DMS79 (cell line): Measurements from ENCODE around the gene DUSP19.

Experiments
- DNase-seq: peaks from one replicate; lab custom pipeline; 2025; lab: John Stamatoyannopoulos, UW

Gene DUSP19

DNA sequence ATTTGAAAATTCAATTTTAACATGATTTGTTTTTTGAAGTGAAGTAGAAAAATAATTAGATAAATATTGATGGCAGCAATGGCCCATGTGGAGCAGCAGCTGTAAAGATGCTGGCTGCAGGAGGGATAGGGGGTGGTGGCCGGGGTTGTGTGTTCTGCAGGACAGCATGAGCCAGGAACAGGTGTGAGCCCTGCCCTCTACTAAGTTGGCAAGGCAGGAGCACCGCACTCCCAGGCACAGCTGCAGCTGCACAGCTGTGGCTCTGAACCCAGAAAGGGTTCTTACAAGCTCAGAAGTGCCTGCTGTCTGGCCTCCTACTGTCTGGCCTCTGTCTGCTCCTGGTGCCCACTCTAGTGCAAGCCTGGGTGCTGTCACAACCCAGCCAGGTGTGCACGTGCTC is 10.0 kb upstream of the DUSP19 start:
- no peak for DNase-seq

DNA sequence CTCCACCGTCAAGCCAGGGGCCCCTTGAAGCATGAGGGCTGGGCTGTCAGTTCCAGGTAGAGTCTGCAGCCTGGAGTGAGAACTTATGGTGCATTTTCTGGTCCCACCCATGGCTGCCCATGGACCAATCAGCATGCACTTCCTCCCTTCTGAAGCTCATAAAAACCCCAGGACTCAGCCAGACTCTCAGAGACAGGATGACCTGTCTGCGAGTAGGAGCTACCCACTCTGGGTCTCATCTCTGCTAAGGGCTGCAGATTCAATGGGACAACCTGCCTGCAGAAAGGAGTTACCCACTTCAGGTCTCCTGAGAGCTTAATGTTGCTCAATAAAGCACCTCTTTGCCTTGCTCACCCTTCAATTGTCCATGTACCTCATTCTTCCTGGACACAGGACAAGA is 9.4 kb upstream of the DUSP19 start:
- no peak for DNase-seq

DNA sequence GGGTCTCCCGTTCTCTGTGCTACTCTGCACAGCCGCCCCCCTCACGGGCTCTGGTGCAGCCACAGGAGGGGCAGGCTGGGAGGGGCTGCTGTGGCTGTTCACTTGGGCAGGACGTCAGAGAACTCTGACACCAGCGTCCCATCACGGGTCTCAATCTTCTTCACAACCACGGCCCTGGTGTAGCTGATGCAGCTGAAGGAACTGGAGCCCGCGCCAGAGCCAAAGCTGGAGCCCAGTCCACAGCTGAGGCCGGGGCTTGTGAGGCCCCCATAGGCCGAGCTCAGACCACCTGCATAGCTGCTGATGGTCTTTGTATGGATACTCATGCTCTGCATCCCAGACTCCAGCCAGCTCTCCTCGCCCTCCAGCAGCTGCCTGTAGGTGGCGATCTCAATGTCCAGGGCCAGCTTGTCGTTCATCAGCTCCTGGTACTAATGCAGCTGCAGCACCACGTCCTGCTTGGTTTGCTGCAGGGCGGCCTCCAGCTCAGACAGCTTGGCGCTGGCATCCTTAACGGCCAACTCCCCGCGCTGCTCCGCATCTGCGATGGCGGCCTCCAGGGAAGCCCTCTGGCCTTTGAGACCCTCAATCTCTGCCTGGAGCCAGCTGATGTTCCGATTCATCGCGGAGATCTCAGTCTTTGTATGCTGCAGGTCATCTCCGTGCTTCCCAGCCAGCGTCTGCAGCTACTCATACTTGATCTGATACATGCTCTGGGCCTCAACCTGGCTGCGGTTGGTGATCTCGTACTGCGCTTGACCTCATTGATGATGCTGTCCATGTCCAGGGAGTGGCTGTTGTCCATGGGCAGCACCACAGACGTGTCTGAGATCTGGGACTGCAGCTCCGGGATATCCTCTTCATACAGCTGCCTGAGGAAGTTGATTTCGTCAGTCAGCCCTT is 7.4 kb upstream of the DUSP19 start:
- no peak for DNase-seq

DNA sequence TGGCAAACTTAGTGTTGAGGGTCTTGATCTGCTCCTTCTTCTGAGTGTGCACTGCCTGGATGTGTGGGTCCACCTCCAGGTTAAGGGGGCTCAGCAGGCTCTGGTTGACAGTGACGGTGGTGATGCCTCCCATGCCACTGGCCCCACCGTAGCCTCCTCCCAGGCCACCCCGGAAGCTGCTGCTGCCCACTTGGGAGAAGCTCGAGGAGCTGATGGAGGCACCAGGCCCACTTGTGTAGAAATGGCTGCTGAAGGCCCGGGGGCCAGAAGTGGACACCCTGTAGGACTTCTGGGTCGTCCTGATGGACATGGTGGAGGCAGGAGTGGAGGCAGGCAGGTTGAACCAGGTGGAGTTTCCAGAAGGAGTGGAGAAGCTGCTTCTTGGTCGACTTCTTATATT is 6.4 kb upstream of the DUSP19 start:
- no peak for DNase-seq

DNA sequence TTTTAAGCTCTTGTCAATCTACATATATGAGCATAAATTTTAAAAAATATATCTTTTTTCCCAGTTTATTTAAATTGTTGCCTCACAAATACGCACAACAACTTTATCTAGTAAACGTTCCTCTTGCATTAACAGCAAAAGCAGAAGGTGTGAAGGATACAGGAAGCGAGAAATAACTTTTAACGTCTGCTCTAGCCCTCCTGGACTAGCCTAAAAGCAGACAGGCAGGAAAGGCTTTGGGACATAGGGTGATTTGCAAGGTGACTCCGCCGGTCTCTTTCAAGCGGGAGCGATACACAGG is 434 bp upstream of the DUSP19 start:
- DNase-seq = no peak

DNA sequence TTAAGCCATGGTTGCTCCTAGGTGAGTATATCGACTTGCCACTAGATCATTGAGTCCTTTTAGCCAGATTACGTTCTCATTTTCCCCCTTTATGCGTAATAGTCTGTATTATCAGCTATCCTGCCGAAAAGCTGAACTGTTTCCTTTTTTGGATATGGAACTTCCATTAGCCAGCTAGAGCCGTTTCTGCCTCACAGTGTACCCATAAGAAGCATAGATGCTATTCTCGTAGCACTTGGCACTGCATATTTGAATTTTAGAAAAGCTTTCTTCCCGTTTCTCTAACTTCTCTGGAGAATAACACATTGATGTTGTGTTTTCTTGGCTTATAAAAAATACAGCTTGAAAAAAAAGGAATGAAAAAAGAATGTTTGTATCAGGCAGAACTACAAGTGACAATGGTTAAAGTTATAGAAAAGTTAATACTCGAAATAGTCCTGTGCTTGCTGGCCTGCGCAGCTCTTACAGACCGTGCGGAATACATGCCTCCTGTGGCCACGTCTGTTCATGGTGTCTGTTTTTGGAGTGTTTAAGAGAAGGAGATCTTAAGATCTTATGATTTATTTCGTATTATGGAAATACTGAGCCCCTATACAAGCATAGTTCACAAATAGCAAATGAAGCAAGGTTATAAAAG is 710 bp downstream of the DUSP19 start:
- peak; percentile 60 for DNase-seq

DNA sequence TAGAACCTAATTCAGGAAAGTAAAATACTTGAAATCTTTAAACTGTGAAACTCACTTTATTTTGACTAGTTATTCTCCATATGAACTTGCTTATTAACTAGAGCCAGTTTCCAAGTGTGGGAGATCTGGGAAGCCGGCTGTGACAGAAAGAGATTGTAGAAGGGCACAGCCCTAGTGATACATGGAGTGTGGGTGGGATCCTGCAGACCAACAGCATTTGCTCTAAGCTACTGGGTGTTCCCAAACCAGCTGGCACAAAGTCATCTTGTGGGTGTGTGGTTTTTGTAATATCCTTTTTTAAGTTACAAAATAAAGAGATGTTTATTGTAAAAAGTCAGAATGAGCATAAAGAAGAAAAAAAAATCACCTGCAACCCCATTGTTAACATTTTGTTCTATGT is 3.4 kb downstream of the DUSP19 start:
- no peak for DNase-seq

DNA sequence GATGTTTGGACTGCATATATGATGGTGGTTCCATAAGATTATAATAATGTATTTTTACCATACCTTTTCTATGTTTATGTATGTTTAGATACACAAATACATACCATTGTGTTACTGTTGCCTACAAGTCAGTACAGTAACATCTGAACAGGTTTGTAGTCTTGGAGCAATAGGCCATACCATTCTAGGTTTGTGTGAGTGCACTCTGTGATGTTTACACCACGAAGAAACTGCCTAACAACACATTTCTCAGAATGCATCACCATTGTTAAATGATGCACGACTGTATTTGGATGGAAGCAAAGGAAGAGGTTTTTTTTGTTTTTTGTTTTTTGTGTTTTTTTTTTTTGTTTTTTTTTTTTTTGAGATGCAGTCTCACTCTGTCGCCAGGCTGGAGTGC is 9.5 kb downstream of the DUSP19 start:
- DNase-seq = no peak

DNA sequence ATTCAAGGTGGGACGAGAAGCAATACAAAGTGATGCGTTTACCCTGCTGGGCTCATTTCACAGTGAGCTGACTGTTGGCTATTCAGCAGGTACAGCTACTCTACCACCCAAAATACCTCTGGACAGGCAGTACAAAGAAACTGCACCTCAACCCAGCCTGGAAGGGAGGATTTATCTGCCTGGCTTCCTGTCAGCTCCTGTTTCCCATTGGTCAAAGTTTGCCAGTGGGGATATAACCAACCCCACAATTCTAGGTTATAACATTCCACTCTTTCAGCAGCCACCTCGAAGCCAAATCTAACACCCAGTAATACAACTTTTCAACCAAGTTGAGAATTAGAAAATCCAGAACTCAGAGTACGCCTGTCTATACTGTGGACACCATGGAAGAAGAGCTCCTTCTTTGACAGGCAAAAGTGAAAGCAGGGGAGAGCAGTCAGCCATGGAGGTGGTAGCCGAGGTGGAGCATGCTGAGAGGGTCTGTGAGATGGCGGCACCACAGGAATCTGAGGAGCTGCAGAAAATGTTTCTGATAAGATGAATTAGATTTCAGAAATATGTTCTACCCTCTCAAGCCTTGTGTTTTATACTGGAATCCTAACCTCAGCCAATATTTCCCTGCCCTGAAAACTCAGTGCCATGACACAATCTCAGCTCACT is 10.8 kb downstream of the DUSP19 start:
- no peak for DNase-seq

DNA sequence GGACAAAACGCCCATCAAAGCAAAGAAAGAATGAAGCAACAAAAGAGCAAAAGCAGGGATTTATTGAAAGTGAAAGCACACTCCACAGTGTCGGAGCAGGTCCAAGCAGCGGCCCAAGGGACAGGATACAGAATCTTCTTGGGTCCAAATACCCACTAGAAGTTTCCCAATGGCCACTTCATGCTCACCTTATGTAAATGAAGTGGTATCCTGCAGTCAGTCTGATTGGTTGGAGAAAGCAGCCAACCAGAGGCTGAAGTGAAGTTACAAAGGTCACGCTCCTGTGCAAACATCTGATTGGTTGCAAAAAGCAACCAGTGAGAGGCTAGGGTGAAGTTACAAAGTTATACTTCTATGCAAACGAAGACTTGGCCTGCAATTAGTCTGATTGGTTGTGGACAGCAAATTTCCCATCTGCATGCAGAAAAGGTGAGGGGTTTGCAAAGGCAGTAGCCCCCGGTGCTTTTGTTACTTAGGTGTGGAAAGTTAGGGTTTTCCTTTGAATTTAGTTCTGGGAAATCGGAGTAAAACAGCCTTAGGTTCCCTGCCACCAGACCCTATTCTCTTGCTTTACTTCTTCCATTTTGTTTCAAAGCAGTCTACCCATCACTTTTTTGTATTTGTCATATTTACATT is 12.9 kb downstream of the DUSP19 start:
- no peak for DNase-seq

DNA sequence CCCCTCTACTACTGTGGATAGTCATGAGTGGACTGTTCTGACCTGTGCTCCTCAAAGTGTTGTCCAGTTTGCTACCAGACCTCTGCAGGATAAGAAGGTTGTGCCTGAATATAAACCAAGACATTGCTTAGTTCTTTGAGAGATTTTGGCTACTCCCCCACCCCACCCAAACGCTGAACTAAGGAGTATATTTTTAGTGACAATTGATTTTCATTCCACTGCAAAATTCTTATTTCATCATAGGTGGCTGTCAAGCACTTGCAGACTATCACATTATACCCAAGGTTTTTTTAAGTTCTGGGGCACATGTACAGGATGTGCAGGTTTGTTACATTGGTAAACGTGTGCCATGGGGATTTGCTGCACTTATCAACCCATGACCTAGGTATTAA is 13.4 kb downstream of the DUSP19 start:
- DNase-seq = no peak

DNA sequence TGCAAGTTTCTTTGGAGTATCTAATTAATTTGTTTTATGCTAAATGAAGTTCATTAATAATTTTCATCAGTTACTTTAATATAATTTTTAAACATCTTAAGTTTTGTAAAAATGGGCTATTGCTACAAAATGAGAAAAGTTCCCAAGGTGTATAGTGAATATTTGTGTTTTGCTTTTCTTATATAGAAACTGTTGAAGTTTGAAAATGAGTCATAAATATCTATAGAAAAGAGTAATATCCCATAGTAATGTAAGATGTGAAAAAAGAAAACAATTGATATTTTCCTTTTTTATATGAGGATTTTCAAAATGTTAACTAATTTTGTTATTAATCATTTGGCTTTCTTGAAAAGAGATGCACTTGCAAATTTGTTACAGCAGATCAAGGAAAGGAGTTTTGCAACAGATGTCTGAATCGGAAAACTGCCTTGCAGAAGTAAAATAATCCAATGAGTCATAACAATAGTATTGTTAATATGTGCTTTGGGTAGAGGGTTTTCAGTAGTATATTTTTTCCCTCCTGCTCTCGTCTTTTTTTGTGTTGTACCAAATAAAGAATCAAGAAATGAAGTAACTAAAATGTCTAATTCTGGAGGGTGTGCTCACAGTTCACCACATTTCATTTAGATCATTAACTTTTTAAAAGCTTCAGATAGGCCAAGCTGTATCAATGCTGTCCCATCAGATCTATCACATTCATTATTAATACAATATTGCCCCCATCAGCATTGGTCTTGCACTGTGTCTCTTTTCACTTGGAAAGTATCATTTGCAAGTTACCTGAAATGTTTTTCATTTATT is 15.5 kb downstream of the DUSP19 start:
- no peak for DNase-seq

DNA sequence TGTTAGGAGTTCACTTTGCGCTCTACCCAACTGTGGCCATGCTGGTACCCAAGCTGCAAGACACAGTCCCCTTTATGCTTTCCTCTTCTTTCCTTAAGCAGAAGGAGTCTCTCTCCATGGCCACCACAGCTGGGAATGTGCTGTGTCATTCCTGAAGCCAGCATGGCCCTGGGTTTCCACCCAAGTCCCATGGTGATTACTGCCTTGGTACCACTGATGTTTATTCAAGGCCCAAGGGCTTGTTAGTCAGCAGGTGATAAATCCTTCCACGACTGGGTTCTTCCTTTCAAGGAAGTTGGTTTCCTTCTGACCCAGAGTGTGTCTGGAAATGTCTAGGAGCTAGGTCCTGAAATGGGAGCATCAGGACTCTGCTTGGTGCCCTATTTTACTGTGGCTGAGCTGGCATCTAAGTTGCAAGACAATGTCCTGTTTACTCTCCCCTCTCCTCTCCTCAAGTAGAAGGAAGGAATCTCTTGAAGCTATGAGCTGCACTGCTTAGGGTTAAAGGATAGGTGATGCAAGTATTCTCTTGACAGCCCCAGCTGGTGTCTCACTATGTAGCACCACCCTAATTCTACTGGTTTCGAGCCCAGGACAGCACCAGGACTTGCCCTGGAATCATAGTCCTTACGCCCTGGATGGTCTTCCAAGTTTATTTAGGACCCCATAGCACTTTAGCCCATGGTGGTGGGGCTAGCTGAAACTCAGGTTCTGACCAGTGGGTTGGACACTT is 27.0 kb downstream of the DUSP19 start:
- DNase-seq = no peak

DNA sequence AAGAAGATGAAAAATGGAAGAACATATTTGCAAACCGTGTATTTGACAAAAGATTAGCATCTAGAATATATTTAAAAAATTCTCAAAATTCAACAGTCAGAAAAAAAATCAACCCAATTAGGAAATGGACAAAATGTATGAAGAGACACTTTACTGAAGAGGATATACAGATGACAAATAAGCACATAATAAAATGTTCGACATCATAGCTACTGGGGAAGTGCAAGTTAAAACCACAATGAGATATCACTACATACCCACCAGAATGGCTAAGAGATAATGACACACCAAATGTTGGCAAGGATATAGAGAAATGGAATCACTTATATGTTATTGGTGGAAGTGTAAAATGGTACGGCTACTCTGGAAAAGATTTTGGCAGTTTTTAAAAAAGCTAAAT is 34.0 kb downstream of the DUSP19 start:
- no peak for DNase-seq

DNA sequence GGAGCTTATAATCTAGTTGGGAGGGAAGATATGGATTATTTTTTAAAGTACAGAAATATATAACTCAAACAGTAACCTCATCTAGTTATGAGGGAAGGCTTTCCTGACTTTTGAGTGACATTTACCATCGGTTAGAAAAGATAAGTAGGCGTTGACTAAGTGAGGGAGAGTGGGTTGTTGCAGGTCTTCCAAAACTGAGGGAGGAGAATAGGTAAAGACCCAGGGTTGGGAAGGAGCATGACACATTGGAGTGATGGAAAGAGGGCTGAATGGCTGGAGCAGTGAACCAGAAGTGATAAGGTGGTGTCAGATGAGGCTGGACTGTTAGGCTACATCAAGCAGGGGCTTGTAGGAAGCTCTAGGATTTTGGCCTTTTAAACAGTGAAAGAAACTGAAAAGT is 35.1 kb downstream of the DUSP19 start:
- no peak for DNase-seq

DNA sequence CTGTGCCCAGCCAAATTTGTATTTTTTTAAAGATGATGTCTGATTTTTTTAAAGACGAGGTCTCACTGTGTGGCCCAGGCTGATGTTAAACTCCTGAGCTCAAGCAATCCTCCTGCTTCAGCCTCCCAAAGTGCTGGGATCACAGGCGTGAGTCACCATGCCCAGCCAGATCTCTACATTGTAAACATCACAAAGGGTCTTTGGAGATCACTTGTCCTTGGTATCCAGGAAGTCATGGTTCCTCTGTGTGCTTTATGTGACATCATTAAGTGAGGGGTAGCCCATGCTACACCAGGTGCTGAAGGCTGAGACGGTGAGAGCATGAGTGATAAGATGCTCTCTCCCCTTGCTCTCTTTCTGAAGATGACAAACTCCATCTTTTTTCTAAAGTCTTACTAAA is 38.7 kb downstream of the DUSP19 start:
- no peak for DNase-seq

DNA sequence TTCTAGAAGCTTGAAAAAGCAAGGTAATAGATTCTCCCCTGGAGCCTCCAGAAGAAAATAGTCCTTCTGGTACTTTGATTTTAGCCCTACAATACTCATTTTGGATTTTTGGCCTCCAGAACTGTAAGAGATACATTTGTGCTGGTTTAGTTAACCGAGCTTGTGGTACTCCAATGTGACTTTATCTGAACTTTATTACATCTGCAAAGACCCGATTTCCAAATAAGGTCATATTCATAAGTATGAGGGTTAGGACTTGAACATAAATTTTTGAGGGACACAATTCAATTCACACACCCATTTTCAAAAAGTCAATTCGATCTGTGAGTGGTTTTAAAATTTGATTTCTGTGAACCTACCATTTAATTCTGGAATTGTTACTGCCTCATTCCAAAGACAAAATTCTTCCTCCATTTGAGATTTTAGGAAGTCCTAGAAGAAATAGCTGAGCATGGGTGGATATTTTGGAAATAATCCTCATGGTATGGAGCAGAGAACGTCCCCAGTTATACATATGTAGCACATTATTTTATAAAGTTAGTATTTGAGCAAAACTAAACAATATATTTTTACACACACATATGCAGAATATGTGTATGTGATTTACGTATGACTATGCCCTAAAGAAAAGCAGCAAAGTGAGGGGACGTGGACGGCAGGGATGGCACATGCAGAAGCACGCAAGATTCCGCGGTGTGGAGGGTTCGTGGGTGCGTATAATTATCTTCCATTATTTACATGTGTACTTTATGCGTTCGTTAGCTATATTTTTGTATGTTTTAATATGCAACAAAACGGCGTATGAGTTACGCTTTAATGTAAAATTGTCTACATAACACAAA is 44.8 kb downstream of the DUSP19 start:
- no peak for DNase-seq

DNA sequence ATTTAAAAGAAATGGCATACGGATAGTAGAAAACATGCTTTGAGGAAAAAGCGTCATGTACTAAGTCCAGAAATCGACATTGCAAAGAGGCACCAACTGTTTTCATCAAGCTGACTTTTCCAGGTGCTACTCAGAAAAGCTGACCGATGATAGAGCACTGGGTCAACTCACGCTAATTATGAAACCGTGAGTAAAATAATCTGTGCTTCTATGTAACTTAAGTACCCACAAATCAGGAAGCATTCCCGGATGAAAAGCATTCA is 45.3 kb downstream of the DUSP19 start:
- DNase-seq = no peak

DNA sequence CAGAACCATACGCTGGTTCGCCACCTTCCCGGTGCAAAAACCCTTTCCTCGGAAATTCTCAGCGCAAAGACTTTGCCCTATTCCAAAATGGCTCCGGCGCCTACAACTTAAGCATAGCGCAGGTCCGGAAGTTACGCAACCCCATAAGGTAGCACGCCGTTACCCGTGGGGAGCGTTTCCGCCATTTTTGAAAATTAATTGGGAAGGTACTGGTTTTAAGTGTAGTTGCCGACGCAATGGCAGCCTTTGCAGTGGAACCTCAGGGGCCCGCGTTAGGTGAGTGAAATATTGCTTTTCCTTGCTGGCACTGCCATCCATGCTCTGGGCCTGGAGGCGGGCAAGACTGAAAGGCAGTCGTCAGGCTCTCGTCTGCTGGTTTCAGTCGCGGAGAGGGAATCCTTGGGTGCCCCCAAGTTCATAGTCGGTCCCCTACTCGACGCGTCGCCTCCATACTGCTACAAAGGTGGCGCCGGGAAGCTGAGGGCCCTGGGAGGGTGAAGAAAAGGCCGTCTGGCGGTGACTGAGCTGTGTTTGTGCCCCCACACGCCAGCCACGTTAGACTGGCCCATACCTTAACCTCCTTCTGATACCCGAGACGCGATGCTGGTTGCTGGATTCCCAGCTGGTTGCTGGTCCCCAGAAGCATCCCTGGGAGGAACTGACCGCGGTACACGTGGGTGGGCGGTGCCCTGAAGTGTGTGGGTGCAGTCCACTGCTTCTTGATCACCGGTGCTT is 45.8 kb downstream of the DUSP19 start, which contains the start of gene NUP35:
Gene NUP35 (plus strand): TSS at position 222 of the 735 bp plus-strand sequence. CDS start 15 bp downstream, at position 237.
- DNase-seq = peak; percentile 87

DNA sequence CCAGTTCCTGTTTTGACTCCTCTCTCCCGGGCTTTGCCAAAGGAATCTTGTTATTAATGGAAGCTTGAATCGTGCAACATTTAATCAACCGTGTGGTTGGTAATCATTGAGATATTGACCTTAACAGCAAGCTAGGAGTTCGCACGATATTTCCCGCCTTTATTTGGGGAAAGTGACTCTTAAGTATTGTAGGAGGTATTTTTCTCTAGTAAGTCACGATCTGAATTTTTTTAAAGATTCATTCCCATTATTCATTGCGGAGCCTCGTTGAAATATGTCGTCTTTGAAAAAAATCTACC is 46.4 kb downstream of the DUSP19 start:
- no peak for DNase-seq
